ENCODE data around the gene ACP7. TPM values are rescaled to one million over a fixed set of nuclear protein-coding genes. Genes with fewer than 3 reads are reported as not detected.

The ACP7 gene
- polyA plus RNA-seq, 2 of the 4 experiments (the other 2 are of a cell fraction) = 0.06 to 0.25 TPM

DNA sequence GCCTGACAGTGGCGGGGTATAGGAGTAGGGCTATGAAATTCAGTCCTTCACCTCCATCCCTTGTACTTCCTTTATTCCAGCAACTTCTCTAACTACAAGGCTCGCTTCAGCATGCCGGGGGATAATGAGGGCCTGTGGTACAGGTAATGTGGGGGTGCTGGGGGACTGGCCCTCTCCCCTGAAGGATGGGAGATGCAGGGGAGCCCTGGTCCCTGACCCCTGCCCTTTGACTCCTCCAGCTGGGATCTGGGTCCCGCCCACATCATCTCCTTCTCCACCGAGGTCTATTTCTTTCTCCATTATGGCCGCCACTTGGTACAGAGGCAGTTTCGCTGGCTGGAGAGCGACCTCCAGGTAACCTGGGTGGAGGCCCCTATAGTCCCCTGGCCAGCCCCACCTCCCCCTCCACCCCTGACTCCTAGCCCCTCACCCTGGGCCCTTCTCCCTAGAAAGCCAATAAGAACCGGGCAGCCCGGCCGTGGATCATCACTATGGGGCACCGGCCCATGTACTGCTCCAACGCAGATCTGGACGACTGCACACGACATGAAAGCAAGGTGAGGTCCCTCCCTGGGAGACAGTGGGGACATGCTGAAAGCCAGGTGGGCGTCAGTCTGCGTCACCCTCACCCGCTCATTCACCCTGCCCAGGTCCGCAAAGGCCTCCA, 16.5 kb downstream of the ACP7 start:
- FAIRE-seq (no peak), DNase-seq (ENCODE audit: low read depth in 1 of 2, low spot score in 1 of 2) (no peak), ATAC-seq (peak; percentile 23 to 32; a peak in 3 of 6 replicates)
- ChIA-PET CTCF (interaction anchor here (1.0 to 28.2 kb wide), 7 partner anchors 11 to 227 kb away, joined by 3 to 429 read pairs (median 4); no protein-coding TSS in a partner anchor), POLR2A (no interaction called here)
- 92% methylated on average over 19 of the region's 19 CpGs for WGBS (ENCODE audit: missing lambda C conversion rate)
- Histone ChIP-seq H3K4me3 (no peak overlapping the region), H3K27ac (peak overlapping the region in 1 of 2 experiments; percentile 48; a peak in 2 of 6 replicates), H3K4me2 (no peak overlapping the region), H3K9me3 (no peaks in the 10 kb centered on the region), H3K4me1 (peaks cover 7% of the 10 kb centered on the region; the same call in 2 of the 3 replicates)
- TF ChIP-seq HMGXB4 (CRISPR knock-in tag; IDR thresholded peaks at IDR 0.05; ENCODE audit: borderline replicate concordance) (no peak), NFE2L2 (conservative IDR thresholded peaks at IDR 0.05; ENCODE audit: low read length) (no peak), RNF2 (IDR thresholded peaks at IDR 0.05; ENCODE audit: borderline replicate concordance, low read depth) (no peak), EHMT2 (IDR thresholded peaks at IDR 0.05; ENCODE audit: low read depth) (no peak), ZSCAN20 (CRISPR knock-in tag; IDR thresholded peaks at IDR 0.05) (no peak), CBX8 (IDR thresholded peaks at IDR 0.05) (no peak), ZC3H11A (IDR thresholded peaks at IDR 0.05) (no peak), GATA3 (IDR thresholded peaks at IDR 0.05; ENCODE audit: borderline replicate concordance) (no peak), KDM1A (IDR thresholded peaks at IDR 0.05; ENCODE audit: low read depth) (no peak), JUNB (IDR thresholded peaks at IDR 0.05) (no peak), MYC (IDR thresholded peaks at IDR 0.05; ENCODE audit: borderline replicate concordance, low read length) (no peak), NPAS2 (CRISPR knock-in tag; IDR thresholded peaks at IDR 0.05; ENCODE audit: borderline replicate concordance) (no peak), RAD21 (conservative IDR thresholded peaks at IDR 0.05 in 1 of 2, IDR thresholded peaks at IDR 0.05 in 1 of 2) (no peak), PHF8 (IDR thresholded peaks at IDR 0.05; ENCODE audit: borderline replicate concordance, low read depth) (no peak), KDM5A (IDR thresholded peaks at IDR 0.05) (no peak), EP300 (IDR thresholded peaks at IDR 0.05) (no peak), BHLHE40 (IDR thresholded peaks at IDR 0.05; ENCODE audit: low read depth, low read length) (no peak)
- TF ChIP-seq, protein P1, sequence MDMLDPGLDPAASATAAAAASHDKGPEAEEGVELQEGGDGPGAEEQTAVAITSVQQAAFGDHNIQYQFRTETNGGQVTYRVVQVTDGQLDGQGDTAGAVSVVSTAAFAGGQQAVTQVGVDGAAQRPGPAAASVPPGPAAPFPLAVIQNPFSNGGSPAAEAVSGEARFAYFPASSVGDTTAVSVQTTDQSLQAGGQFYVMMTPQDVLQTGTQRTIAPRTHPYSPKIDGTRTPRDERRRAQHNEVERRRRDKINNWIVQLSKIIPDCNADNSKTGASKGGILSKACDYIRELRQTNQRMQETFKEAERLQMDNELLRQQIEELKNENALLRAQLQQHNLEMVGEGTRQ (IDR thresholded peaks at IDR 0.05) = no peak

GRCh38 chr19:39103151-39103550, 19.0 kb downstream of the ACP7 start:
- FAIRE-seq (no peak), DNase-seq (ENCODE audit: low read depth in 1 of 2, low spot score in 1 of 2) (no peak), ATAC-seq (no peak)
- CTCF ChIA-PET = interaction anchor here (0.8 to 28.2 kb wide), 6 partner anchors 9 to 141 kb away, joined by 3 to 429 read pairs (median 8); no protein-coding TSS in a partner anchor
- Histone ChIP-seq H3K4me3 (no peak overlapping the region), H3K4me1 (peaks cover 12% of the 10 kb centered on the region; the same call in 2 of the 3 replicates), H3K9me3 (no peaks in the 10 kb centered on the region), H3K27ac (0 out of 6 replicates have a peak overlapping the region, but pooled peaks of 1 of the 2 experiments have one; percentile 5), H3K4me2 (no peak overlapping the region)
- TF ChIP-seq ESRRA (IDR thresholded peaks at IDR 0.05; ENCODE audit: borderline replicate concordance, low read length) (no peak), REST (IDR thresholded peaks at IDR 0.05) (no peak), POLR2AphosphoS2 (conservative IDR thresholded peaks at IDR 0.05; ENCODE audit: low read length) (no peak), POLR2A (IDR thresholded peaks at IDR 0.05; ENCODE audit: low read length) (no peak), MAFK (IDR thresholded peaks at IDR 0.05; ENCODE audit: partially characterized antibody) (no peak)
- WGBS (ENCODE audit: missing lambda C conversion rate) = 82% methylated on average over 5 of the region's 5 CpGs
- POLR2A ChIA-PET = no interaction called here

Measured in A549 (cell line).